WERI-Rb-1 (cell line): Measurements from ENCODE around the gene CEP95.
"Not testable (repeated sequence)": the region's sequence is repeated elsewhere in the genome, so short reads cannot be mapped to it uniquely, and the experiment has no call there.

Experiments
- DNase-seq: peaks from one replicate; pipeline ENCODE4 v3.0.0-alpha.2; 2020
- H3K27ac ChIP-seq: fragments of 250-450 bp; sonication (Bioruptor Pico); 2 replicates; pipeline ENCODE4 v1.5.1; 2020; ENCODE audit warnings: mild to moderate bottlenecking, moderate library complexity
- H3K27me3 ChIP-seq: fragments of 250-450 bp; sonication (Bioruptor Pico); 2 replicates; pipeline ENCODE4 v1.5.1; 2021; ENCODE audit warnings: mild to moderate bottlenecking, low read depth, moderate library complexity; ENCODE audit not compliant: insufficient read depth, severe bottlenecking
- H3K36me3 ChIP-seq: fragments of 250-450 bp; sonication (Bioruptor Pico); 2 replicates; pipeline ENCODE4 v1.5.1; 2020; ENCODE audit warnings: mild to moderate bottlenecking, moderate library complexity
- H3K4me3 ChIP-seq: 2 replicates; pipeline ENCODE4 v1.5.1; 2011; ENCODE audit warnings: low read depth, mild to moderate bottlenecking, control low read depth, low read length
- H3K9me3 ChIP-seq: fragments of 250-450 bp; sonication (Bioruptor Pico); 2 replicates; pipeline ENCODE4 v1.5.1; 2021; ENCODE audit warnings: mild to moderate bottlenecking, moderate library complexity; ENCODE audit not compliant: severe bottlenecking
- CTCF ChIP-seq: IDR thresholded peaks from 2 replicates; pipeline ENCODE4 v1.5.1; 2011; ENCODE audit warnings: low read depth, mild to moderate bottlenecking, control low read depth, inconsistent platforms, low read length

The CEP95 gene

GRCh38 chr17:64574646-64575045 is 67.9 kb downstream of the CEP95 start:
- no peak overlapping the region for H3K27ac ChIP-seq
- DNase-seq = no peak
- TF ChIP-seq CTCF = no peak

GRCh38 chr17:64575431-64575830 is 68.7 kb downstream of the CEP95 start:
- no peak for DNase-seq
- Histone ChIP-seq H3K27me3 (no peaks in the 10 kb centered on the region), H3K9me3 (no peaks in the 10 kb centered on the region), H3K36me3 (peaks cover 42% of the 10 kb centered on the region), H3K4me3 (no peak overlapping the region), H3K27ac (no peak overlapping the region)
- TF ChIP-seq CTCF = no peak

More at GRCh38 chr17:64574646-64575045, 67.9 kb downstream of the CEP95 start:
- no peaks in the 10 kb centered on the region for H3K9me3 ChIP-seq
- H3K27me3 ChIP-seq = no peaks in the 10 kb centered on the region
- H3K36me3 ChIP-seq = peaks cover 37% of the 10 kb centered on the region
- no peak overlapping the region for H3K4me3 ChIP-seq

GRCh38 chr17:64577025-64577424 is 70.2 kb downstream of the CEP95 start:
- not testable (repeated sequence) for DNase-seq, H3K4me3 ChIP-seq, H3K9me3 ChIP-seq, H3K27ac ChIP-seq, H3K27me3 ChIP-seq
- H3K36me3 ChIP-seq = peaks cover 40% of the 10 kb centered on the region

GRCh38 chr17:64579917-64580316 is 73.1 kb downstream of the CEP95 start:
- no peak for TF ChIP-seq CTCF
- H3K9me3 ChIP-seq = no peaks in the 10 kb centered on the region
- H3K27ac ChIP-seq = no peak overlapping the region
- DNase-seq = no peak
- H3K4me3 ChIP-seq = no peak overlapping the region
- peaks cover 61% of the 10 kb centered on the region for H3K36me3 ChIP-seq
- no peaks in the 10 kb centered on the region for H3K27me3 ChIP-seq

GRCh38 chr17:64580384-64581315 is 73.9 kb downstream of the CEP95 start:
- no peaks in the 10 kb centered on the region for H3K27me3 ChIP-seq
- H3K27ac ChIP-seq = no peak overlapping the region
- H3K4me3 ChIP-seq = no peak overlapping the region
- H3K36me3 ChIP-seq = peaks cover 60% of the 10 kb centered on the region
- no peak for DNase-seq
- TF ChIP-seq CTCF = no peak
- H3K9me3 ChIP-seq = no peaks in the 10 kb centered on the region

- peaks cover 49% of the 10 kb centered on the region for H3K36me3 ChIP-seq
Measured at GRCh38 chr17:64583038-64583437, 76.3 kb downstream of the CEP95 start.

More at GRCh38 chr17:64583038-64583437, 76.3 kb downstream of the CEP95 start:
- DNase-seq = no peak
- H3K9me3 ChIP-seq = no peaks in the 10 kb centered on the region
- H3K27me3 ChIP-seq = no peaks in the 10 kb centered on the region
- no peak overlapping the region for H3K4me3 ChIP-seq
- H3K27ac ChIP-seq = no peak overlapping the region
- TF ChIP-seq CTCF = no peak
